ENCODE results near the gene BTF3L4. TPM values are rescaled to one million over a fixed set of nuclear protein-coding genes. Genes with fewer than 3 reads are reported as not detected.

Gene BTF3L4
- total RNA-seq, 2 experiments from 2014 or later: 25.5 to 49.0 TPM

DNA sequence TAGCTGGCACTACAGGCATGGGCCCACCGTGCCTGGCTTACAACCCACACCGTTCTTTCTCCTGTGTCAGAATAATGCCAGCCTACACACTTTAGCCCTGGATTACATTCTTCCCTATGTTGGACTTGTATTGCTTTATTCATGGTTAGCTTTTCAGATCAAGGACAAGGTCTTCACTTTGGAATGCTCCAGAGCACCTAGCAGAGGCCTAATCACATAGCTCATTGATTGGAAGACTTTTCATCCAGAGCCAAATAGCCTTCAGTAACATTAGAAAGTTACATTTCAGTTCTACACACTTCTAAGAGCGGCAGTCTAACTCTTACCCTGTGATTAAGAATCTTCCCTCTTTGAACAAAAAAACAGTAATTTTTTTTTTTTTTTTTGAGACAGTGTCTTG lies 56.4 kb downstream of the BTF3L4 start:
- ChIA-PET CTCF (ENCODE audit: unreplicated experiment) (no interaction called here), POLR2A (interaction anchor here (0.6 to 0.7 kb wide), 3 partner anchors 141 to 1255 kb away, joined by 3 to 6 read pairs (median 4); no protein-coding TSS in a partner anchor)
- Histone ChIP-seq H3K9me2 (ENCODE audit: insufficient read depth, low read length) (no peaks in the 10 kb centered on the region), H2AFZ (ENCODE audit: low read length) (no peak overlapping the region), H3K36me3 (ENCODE audit: insufficient read depth, low read length) (no peaks in the 10 kb centered on the region), H3K27ac (ENCODE audit: low read depth, low read length, poor library complexity, severe bottlenecking) (no peak overlapping the region), H3K9me3 (ENCODE audit: low read length) (no peaks in the 10 kb centered on the region), H3K4me3 (ENCODE audit: low read depth, low read length, poor library complexity, severe bottlenecking) (no peak overlapping the region), H3K79me2 (ENCODE audit: insufficient read depth, low read depth, low read length) (no peaks in the 10 kb centered on the region), H3K4me1 (ENCODE audit: insufficient read depth, low read length, poor library complexity, severe bottlenecking) (no peaks in the 10 kb centered on the region), H4K20me1 (ENCODE audit: insufficient read depth, low read length) (no peaks in the 10 kb centered on the region), H3K4me2 (ENCODE audit: low read length) (no peak overlapping the region)
- TF ChIP-seq, protein P1, sequence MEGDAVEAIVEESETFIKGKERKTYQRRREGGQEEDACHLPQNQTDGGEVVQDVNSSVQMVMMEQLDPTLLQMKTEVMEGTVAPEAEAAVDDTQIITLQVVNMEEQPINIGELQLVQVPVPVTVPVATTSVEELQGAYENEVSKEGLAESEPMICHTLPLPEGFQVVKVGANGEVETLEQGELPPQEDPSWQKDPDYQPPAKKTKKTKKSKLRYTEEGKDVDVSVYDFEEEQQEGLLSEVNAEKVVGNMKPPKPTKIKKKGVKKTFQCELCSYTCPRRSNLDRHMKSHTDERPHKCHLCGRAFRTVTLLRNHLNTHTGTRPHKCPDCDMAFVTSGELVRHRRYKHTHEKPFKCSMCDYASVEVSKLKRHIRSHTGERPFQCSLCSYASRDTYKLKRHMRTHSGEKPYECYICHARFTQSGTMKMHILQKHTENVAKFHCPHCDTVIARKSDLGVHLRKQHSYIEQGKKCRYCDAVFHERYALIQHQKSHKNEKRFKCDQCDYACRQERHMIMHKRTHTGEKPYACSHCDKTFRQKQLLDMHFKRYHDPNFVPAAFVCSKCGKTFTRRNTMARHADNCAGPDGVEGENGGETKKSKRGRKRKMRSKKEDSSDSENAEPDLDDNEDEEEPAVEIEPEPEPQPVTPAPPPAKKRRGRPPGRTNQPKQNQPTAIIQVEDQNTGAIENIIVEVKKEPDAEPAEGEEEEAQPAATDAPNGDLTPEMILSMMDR (conservative IDR thresholded peaks at IDR 0.05; ENCODE audit: low read length): no peak
- TF ChIP-seq EZH2phosphoT487 (IDR thresholded peaks at IDR 0.05; ENCODE audit: borderline replicate concordance, low read depth, low read length): no peak
- no peak for DNase-seq (ENCODE audit: low spot score)
- intact Hi-C loops (cut with micrococcal nuclease; ENCODE audit: unreplicated experiment): no loop called here
- no TSS peak for BruUV-seq (replicated peaks)

DNA sequence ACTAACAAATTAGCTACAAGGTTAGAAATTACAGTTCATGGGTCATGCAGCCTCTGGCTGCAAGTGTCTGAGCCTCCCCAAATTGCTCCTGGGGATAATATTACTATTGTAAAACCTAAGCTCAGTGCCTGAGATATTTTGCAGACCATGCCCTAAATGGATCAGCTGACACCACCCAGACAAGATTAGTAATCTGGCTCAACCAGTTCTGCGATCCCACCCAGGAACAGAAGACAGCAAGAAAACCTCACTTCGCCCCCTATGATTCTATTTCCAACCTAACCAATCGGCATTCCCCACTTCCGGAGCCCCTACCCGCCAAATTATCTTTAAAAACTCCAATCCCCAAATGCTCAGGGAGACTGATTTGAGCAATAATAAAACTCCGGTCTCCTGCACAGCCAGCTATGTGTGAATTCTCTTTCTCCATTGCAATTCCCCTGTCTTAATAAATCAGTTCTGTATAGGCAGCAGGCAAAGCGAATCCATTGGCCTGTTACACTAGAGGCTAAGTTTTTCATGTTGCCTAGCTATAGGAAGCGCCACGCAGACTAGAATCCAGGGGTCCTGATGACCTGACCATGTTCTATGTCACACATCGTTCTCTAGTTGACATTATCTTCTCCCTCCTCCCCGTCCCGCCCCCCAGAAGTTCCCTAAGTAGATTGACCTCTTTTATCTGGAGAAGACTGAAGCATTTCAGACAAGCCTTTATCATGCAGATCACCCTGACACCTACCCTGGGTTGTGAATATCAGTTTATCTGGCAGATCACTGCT lies 63.4 kb downstream of the BTF3L4 start:
- intact Hi-C loops (cut with micrococcal nuclease; ENCODE audit: unreplicated experiment): no loop called here
- Histone ChIP-seq H3K4me1 (ENCODE audit: insufficient read depth, low read length, poor library complexity, severe bottlenecking) (no peaks in the 10 kb centered on the region), H3K27ac (ENCODE audit: low read depth, low read length, poor library complexity, severe bottlenecking) (no peak overlapping the region), H3K4me3 (ENCODE audit: low read depth, low read length, poor library complexity, severe bottlenecking) (no peak overlapping the region), H3K9me3 (ENCODE audit: low read length) (no peaks in the 10 kb centered on the region), H3K79me2 (ENCODE audit: insufficient read depth, low read depth, low read length) (no peaks in the 10 kb centered on the region), H3K9me2 (ENCODE audit: insufficient read depth, low read length) (no peaks in the 10 kb centered on the region), H4K20me1 (ENCODE audit: insufficient read depth, low read length) (no peaks in the 10 kb centered on the region), H3K4me2 (ENCODE audit: low read length) (no peak overlapping the region), H3K36me3 (ENCODE audit: insufficient read depth, low read length) (no peaks in the 10 kb centered on the region), H2AFZ (ENCODE audit: low read length) (no peak overlapping the region)
- CTCF ChIA-PET (ENCODE audit: unreplicated experiment): no interaction called here
- POLR2A ChIA-PET: interaction anchor here (0.7 kb wide), 1 partner anchor 842 kb away, joined by 3 read pairs; no protein-coding TSS in a partner anchor
- BruUV-seq (replicated peaks): no TSS peak
- no peak for DNase-seq (ENCODE audit: low spot score)
- TF ChIP-seq, protein P1 (conservative IDR thresholded peaks at IDR 0.05; ENCODE audit: low read length): no peak
- TF ChIP-seq EZH2phosphoT487 (IDR thresholded peaks at IDR 0.05; ENCODE audit: borderline replicate concordance, low read depth, low read length): no peak

DNA sequence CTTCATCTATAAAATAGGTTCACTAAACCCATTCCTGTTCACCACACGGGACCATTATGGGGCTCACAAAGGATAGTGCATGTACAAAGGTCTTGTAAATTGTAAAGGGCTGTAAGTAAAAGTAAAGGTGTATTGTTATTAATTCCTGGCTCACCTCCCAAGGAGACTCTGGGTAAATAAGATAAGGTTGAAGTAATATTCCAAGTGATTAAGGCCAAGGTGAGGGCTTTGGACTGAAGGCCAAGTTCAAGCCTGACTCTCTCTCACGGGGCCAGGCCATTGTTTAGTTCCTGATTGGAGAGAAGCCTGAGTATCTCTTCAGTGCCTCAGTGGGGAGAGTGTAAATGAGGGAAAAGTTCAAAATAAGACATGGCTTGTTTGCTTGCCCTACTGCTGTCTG lies 66.3 kb downstream of the BTF3L4 start:
- Histone ChIP-seq H3K4me2 (ENCODE audit: low read length) (no peak overlapping the region), H3K9me3 (ENCODE audit: low read length) (no peaks in the 10 kb centered on the region), H3K36me3 (ENCODE audit: insufficient read depth, low read length) (no peaks in the 10 kb centered on the region), H4K20me1 (ENCODE audit: insufficient read depth, low read length) (no peaks in the 10 kb centered on the region), H2AFZ (ENCODE audit: low read length) (no peak overlapping the region), H3K4me1 (ENCODE audit: insufficient read depth, low read length, poor library complexity, severe bottlenecking) (no peaks in the 10 kb centered on the region), H3K4me3 (ENCODE audit: low read depth, low read length, poor library complexity, severe bottlenecking) (no peak overlapping the region), H3K79me2 (ENCODE audit: insufficient read depth, low read depth, low read length) (no peaks in the 10 kb centered on the region), H3K9me2 (ENCODE audit: insufficient read depth, low read length) (no peaks in the 10 kb centered on the region), H3K27ac (ENCODE audit: low read depth, low read length, poor library complexity, severe bottlenecking) (no peak overlapping the region)
- POLR2A ChIA-PET: interaction anchor here (1.0 kb wide), 1 partner anchor 11 kb away, joined by 5 read pairs; no protein-coding TSS in a partner anchor
- TF ChIP-seq EZH2phosphoT487 (IDR thresholded peaks at IDR 0.05; ENCODE audit: borderline replicate concordance, low read depth, low read length): no peak
- TF ChIP-seq, protein P1 (conservative IDR thresholded peaks at IDR 0.05; ENCODE audit: low read length): no peak
- DNase-seq (ENCODE audit: low spot score): no peak
- BruUV-seq (replicated peaks): no TSS peak
- CTCF ChIA-PET (ENCODE audit: unreplicated experiment): no interaction called here
- intact Hi-C loops (cut with micrococcal nuclease; ENCODE audit: unreplicated experiment): no loop called here

Measured in OCI-LY7 (cell line).